Embryonic facial prominence (tissue), 1 donor: ENCODE results near the gene PKP2.

Experiments
- DNase-seq: peaks from one replicate; pipeline ENCODE4 v3.0.0-alpha.2; 2016; ENCODE audit errors: extremely low spot score

Gene PKP2

DNA sequence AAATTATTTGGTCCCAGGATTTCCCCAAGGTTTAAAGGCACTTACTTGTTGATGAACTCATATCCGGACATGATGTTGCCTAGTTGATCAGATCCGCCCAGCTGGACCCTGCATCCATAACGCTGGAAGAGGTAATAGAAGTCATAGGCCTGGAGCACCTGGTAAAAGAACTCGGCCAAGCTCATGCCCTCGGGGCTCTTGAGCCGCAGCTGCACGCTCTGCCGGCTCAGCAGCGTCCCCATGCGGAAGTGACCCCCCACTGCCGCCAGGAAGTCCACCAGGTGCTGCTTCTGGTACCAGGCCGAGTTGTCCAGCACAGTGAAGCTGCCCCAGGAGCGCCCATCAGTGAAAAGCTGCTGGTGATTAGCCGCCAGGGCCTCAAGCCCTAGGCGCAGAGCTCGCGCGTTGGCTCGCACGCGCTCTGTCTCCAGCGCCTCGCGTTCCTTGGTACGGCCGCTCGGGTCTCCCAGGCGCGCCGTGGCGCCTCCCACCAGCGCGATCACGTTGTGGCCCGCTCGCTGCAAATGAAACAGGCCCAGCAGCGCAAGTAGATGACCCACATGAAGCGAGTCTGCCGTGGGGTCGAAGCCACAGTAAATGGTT, 141.4 kb downstream of the PKP2 start:
- DNase-seq = peak; percentile 15

DNA sequence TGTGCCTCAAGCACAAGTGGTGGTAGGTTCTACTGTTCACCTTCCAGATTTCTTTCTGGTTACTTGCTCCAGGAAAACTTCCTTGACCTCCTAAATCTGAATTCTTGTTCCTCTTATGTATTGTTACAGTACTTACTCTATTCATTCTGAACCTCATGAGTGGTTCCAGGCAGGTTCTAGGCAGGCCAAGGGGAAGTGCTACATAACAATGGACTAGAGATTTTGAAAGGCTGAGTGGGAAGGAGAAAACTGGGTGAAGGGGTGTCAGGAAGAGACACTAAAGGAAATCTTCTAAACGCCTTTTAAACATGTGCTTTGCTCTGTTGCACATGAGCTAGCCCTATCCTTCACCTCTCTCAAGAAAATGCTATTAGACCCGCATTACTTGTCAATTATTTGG, 142.5 kb downstream of the PKP2 start:
- no peak for DNase-seq

DNA sequence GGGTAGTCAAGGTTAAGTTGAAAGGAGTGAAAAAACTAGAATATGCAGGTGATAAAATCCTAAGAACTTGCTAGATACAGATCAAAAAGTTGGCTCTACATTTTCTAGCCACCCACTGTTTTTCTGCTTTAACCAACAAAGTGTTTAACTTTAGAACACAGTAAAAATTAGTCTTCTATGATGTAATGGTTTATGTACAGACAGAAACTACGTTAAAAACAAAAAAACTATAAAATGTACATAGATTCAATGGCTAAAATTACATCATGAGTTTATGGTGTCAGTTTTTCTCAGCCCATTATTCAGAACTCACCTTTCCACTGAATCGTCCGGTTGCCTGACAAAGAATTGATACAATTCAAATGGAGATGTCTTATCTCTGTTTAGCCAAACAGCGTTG, 143.0 kb downstream of the PKP2 start:
- no peak for DNase-seq

DNA sequence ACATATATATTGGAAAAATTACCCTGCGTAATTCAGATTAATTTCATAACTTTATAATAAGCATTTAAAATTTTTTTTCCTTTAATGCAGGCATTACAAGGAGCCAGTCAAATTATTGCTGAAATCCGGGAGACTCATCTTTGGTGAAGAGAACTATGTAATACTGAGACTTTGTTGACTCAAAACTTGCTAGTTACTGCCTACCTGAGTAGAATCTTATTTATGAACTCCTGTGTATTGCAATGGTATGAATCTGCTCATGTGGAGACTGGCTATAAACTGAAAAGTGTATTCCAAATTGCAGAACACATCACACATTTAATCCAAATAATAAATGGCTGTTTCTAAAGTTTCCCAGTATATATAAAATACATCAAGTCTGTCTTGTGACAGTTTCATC, 153.3 kb downstream of the PKP2 start:
- DNase-seq = no peak

DNA sequence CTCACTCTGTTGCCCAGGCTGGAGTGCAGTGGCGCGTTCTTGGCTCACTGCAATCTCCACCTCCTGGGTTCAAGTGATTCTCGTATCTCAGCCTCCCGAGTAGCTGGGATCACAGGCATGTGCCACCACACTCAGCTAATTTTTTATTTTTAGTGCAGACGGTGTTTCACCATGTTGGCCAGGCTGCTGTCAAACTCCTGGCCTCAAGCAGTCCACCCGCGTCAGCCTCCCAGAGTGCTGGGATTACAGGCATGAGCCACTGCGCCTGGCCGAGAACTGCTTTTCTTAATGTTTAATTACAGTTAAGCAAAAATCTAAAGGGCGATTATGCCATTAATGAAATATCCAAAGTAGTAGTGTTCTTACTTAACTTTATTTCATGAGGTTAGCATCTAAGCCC, 154.4 kb downstream of the PKP2 start:
- no peak for DNase-seq
